Vagina (tissue), 2 donors: ENCODE results near the gene ANKLE1. TPM values are rescaled to one million over a fixed set of nuclear protein-coding genes. Genes with fewer than 3 reads are reported as not detected.

Experiments
- DNase-seq, 2 donors: peaks; one replicate each; pipeline ENCODE4 v3.0.0-alpha.2; 2017; ENCODE audit errors: extremely low spot score in 2 of 2
- H3K27ac ChIP-seq: fragments of 200-600 bp; sonication (generic); one replicate; pipeline ENCODE4 v1.5.1; 2019
- H3K27me3 ChIP-seq: fragments of 200-600 bp; sonication (generic); one replicate; pipeline ENCODE4 v1.5.1; 2019
- H3K36me3 ChIP-seq, 2 donors: fragments of 200-600 bp; sonication (generic); one replicate each; pipeline ENCODE4 v1.5.1; 2017 to 2019
- H3K4me1 ChIP-seq: fragments of 200-600 bp; sonication (generic); one replicate; pipeline ENCODE4 v1.5.1; 2019
- H3K4me3 ChIP-seq, 2 donors: fragments of 200-600 bp; sonication (generic); 1 replicate in 1 of 2; 2 replicates in 1 of 2; pipeline ENCODE4 v1.5.1; 2016 to 2019
- H3K9me3 ChIP-seq: fragments of 200-600 bp; sonication (generic); one replicate; pipeline ENCODE4 v1.5.1; 2019
- CTCF ChIP-seq, 3 experiments: fragments of 450-650 bp in 2 of 3; fragments of 200-600 bp in 1 of 3; sonication (generic) in 1 of 3; IDR thresholded peaks; one replicate each; pipeline ENCODE4 v1.5.1; 2017 to 2019; ENCODE audit warnings: antibody characterized with exemption in 3 of 3, mild to moderate bottlenecking in 2 of 3, moderate library complexity in 2 of 3
- POLR2A ChIP-seq, 2 donors: fragments of 450-650 bp; IDR thresholded peaks; one replicate each; pipeline ENCODE4 v1.6.1; 2017; ENCODE audit warnings: antibody characterized with exemption in 2 of 2, mild to moderate bottlenecking in 2 of 2, moderate library complexity in 2 of 2
- POLR2AphosphoS5 ChIP-seq, 2 donors: sonication (generic); formaldehyde crosslinking; IDR thresholded peaks; one replicate each; pipeline ENCODE4 v1.9.0; 2017; ENCODE audit warnings: antibody characterized with exemption in 2 of 2, mild to moderate bottlenecking in 2 of 2, low read depth in 1 of 2; ENCODE audit not compliant: insufficient read depth in 1 of 2
- intact Hi-C: fragments of 100-400 bp; cut with DNase I; formaldehyde crosslinking; loops from one replicate; pipeline ENCODE4 v1.15.1; 2023
- total RNA-seq: library from RNA; depleted of rRNA; stranded (reverse); fragments of >200 nt; gene quantifications from one replicate; pipeline ENCODE4 v1.2.3, GENCODE V29; 2016

Gene ANKLE1
- total RNA-seq, 1 donor from 2014 or later, result 2.9 TPM

DNA sequence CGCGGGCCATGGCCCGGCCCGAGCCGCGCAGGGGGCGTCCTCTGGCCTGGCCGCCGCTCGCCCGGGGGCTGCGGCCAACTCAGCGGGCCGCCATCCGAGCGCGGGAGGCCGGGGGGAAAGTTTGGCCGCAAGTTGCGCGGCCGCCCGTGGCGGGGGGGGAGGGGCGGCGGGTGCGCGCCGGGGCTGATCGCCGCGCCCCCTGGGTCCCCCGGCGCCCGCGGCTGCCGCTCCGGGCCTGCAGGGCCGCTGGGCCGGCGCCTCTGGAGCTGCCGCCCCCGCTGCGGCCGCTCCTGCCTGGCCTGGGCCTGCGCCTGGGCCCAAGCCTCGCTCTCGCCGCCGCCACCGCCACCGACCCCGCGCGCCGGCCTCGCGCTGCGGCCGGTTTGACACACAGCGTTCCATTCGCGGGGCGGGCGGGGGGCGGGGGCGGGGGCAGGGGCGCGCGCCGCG, 36.1 kb upstream of the ANKLE1 start, which contains the start of gene NR2F6:
TSS of gene NR2F6 (minus strand) at position 385 of the 450 bp plus-strand sequence. CDS start 699 bp downstream, outside the sequence.
- no peak for DNase-seq
- TF ChIP-seq POLR2AphosphoS5 (IDR thresholded peaks at IDR 0.05; ENCODE audit: insufficient read depth in 1 of 2, low read depth in 1 of 2) (no peak), POLR2A (IDR thresholded peaks at IDR 0.05) (peak in 1 of 2 donors; percentile 46)
- Histone ChIP-seq H3K9me3 (no peaks in the 10 kb centered on the region), H3K4me3 (peak within 1 kb of the TSS; percentile 81), H3K4me1 (peaks cover 55% of the 10 kb centered on the region), H3K27ac (peak within 1 kb of the TSS; percentile 85), H3K36me3 (peaks cover 0 to 5% of the 10 kb centered on the region in 2 donors), H3K27me3 (no peaks in the 10 kb centered on the region)
- intact Hi-C loops, result no loop called here

GRCh38 chr19:17246681-17247425, 34.8 kb upstream of the ANKLE1 start:
- Histone ChIP-seq H3K27ac (peak overlapping the region; percentile 84), H3K36me3 (no peaks in the 10 kb centered on the region), H3K4me3 (peak overlapping the region; percentile 81), H3K27me3 (no peaks in the 10 kb centered on the region), H3K4me1 (peaks cover 48% of the 10 kb centered on the region), H3K9me3 (no peaks in the 10 kb centered on the region)
- no peak for TF ChIP-seq POLR2AphosphoS5 (IDR thresholded peaks at IDR 0.05; ENCODE audit: insufficient read depth in 1 of 2, low read depth in 1 of 2)
- TF ChIP-seq POLR2A (IDR thresholded peaks at IDR 0.05), result no peak
- no peak for TF ChIP-seq CTCF (IDR thresholded peaks at IDR 0.05)
- no peak for DNase-seq
- intact Hi-C loops, result no loop called here

GRCh38 chr19:17248011-17248776, 33.5 kb upstream of the ANKLE1 start:
- intact Hi-C loops, result no loop called here
- H3K9me3 ChIP-seq, result no peaks in the 10 kb centered on the region
- H3K36me3 ChIP-seq, result no peaks in the 10 kb centered on the region
- DNase-seq, result no peak
- no peak overlapping the region for H3K27ac ChIP-seq
- no peak overlapping the region for H3K4me3 ChIP-seq
- H3K4me1 ChIP-seq, result peaks cover 34% of the 10 kb centered on the region
- TF ChIP-seq POLR2AphosphoS5 (IDR thresholded peaks at IDR 0.05; ENCODE audit: insufficient read depth in 1 of 2, low read depth in 1 of 2) (no peak), CTCF (IDR thresholded peaks at IDR 0.05) (no peak), POLR2A (IDR thresholded peaks at IDR 0.05) (no peak)
- no peaks in the 10 kb centered on the region for H3K27me3 ChIP-seq

- H3K27me3 ChIP-seq, result no peaks in the 10 kb centered on the region
- no peak for TF ChIP-seq POLR2AphosphoS5 (IDR thresholded peaks at IDR 0.05; ENCODE audit: insufficient read depth in 1 of 2, low read depth in 1 of 2)
- TF ChIP-seq CTCF (IDR thresholded peaks at IDR 0.05), result no peak
- TF ChIP-seq POLR2A (IDR thresholded peaks at IDR 0.05), result no peak
- no peak overlapping the region for H3K4me3 ChIP-seq
- H3K27ac ChIP-seq, result no peak overlapping the region
- no peak for DNase-seq
- H3K36me3 ChIP-seq, result no peaks in the 10 kb centered on the region
- intact Hi-C loops, result no loop called here
- peaks cover 19% of the 10 kb centered on the region for H3K4me1 ChIP-seq
- H3K9me3 ChIP-seq, result no peaks in the 10 kb centered on the region
Observed at GRCh38 chr19:17249887-17250548, 31.7 kb upstream of the ANKLE1 start.

GRCh38 chr19:17254636-17255035, 27.1 kb upstream of the ANKLE1 start:
- TF ChIP-seq POLR2AphosphoS5 (IDR thresholded peaks at IDR 0.05; ENCODE audit: insufficient read depth in 1 of 2, low read depth in 1 of 2) (no peak), POLR2A (IDR thresholded peaks at IDR 0.05) (no peak), CTCF (IDR thresholded peaks at IDR 0.05) (no peak)
- intact Hi-C loops, result no loop called here
- Histone ChIP-seq H3K9me3 (no peaks in the 10 kb centered on the region), H3K27ac (no peak overlapping the region), H3K27me3 (no peaks in the 10 kb centered on the region), H3K4me1 (no peaks in the 10 kb centered on the region), H3K4me3 (no peak overlapping the region), H3K36me3 (no peaks in the 10 kb centered on the region)
- no peak for DNase-seq
